Measurements from ENCODE around the gene CCDC57. TPM values are rescaled to one million over a fixed set of nuclear protein-coding genes. Genes with fewer than 3 reads are reported as not detected.

The CCDC57 gene
- total RNA-seq, 1 experiment from 2014 or later: 31.0 TPM

- Mint-ChIP-seq H3K36me3 (ENCODE audit: insufficient read depth, unreplicated experiment) (no peaks in the 10 kb centered on the region), H3K9me3 (ENCODE audit: unreplicated experiment) (no peaks in the 10 kb centered on the region), H3K27ac (ENCODE audit: unreplicated experiment) (no peak overlapping the region), H3K4me3 (ENCODE audit: unreplicated experiment) (no peak overlapping the region), H3K27me3 (ENCODE audit: insufficient read depth, unreplicated experiment) (no peaks in the 10 kb centered on the region), H3K4me1 (ENCODE audit: low read depth, unreplicated experiment) (peaks cover 15% of the 10 kb centered on the region)
- no peaks in the 10 kb centered on the region for H3K27me3 ChIP-seq (replicated peaks; ENCODE audit: control insufficient read depth, insufficient read depth, low read length)
- no peak for TF ChIP-seq CTCF (IDR thresholded peaks at IDR 0.05; ENCODE audit: insufficient read depth in 1 of 2, low read depth in 1 of 2, low read length in 1 of 2, severe bottlenecking in 1 of 2, unreplicated experiment in 1 of 2)
- peaks cover 16% of the 10 kb centered on the region for H3K4me1 ChIP-seq
- CTCF ChIA-PET: interaction anchor here (0.5 kb wide), 1 partner anchor 375 kb away, joined by 3 read pairs; no protein-coding TSS in a partner anchor
- no peak overlapping the region for H3K4me3 ChIP-seq (ENCODE audit: low read depth, low read length)
- POLR2A ChIA-PET: no interaction called here
- DNase-seq: no peak
- peaks cover 2% of the 10 kb centered on the region; the same call in 1 of the 2 replicates for H3K36me3 ChIP-seq (ENCODE audit: control insufficient read depth, insufficient read depth, low read length)
- H3K9me3 ChIP-seq: no peaks in the 10 kb centered on the region
- intact Hi-C loops (cut with micrococcal nuclease; ENCODE audit: unreplicated experiment): no loop called here
- no TSS peak for BruUV-seq (replicated peaks)
Observed at GRCh38 chr17:82179412-82179811, 33.2 kb downstream of the CCDC57 start.

DNA sequence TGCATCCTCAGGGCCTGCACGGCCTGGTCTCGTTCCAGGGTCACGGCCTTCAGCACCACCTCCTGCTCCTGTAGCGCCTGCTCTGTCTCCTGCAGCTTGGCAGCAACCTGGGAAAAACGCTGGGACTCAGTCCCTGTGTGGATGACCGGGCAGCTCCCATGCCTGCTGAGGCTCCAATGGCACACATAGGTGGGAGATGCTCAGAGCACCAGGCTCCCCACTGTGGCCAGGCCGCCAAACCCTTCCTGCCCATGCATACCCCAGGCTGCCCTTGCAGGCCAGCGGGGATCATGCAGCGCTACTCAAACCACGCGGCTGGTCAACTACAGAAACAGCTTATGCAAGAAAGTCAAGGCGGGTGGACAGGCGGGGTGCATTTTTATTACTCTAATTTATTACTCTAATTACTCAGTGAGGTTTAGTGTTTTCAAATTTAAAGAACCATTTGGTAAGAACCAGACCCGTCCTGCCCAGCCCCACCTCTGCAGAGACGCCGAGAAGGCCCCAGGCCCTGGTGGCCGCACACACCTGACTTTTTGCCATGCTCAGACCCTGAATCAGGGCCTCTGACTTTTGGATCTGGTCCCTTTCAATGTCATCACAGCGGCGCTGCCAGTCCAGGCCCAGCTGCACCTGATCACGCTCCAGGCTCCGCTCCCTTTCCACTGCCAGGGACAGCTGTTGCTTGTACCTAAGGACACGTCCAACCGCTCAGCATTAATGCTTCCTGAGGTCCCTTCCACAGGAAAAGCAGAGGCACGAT, 34.0 kb downstream of the CCDC57 start:
- Mint-ChIP-seq H3K9me3 (ENCODE audit: unreplicated experiment) (no peaks in the 10 kb centered on the region), H3K27ac (ENCODE audit: unreplicated experiment) (no peak overlapping the region), H3K4me1 (ENCODE audit: low read depth, unreplicated experiment) (peaks cover 22% of the 10 kb centered on the region), H3K4me3 (ENCODE audit: unreplicated experiment) (no peak overlapping the region), H3K36me3 (ENCODE audit: insufficient read depth, unreplicated experiment) (no peaks in the 10 kb centered on the region), H3K27me3 (ENCODE audit: insufficient read depth, unreplicated experiment) (no peaks in the 10 kb centered on the region)
- Histone ChIP-seq H3K36me3 (ENCODE audit: control insufficient read depth, insufficient read depth, low read length) (peaks cover 2% of the 10 kb centered on the region; the same call in 1 of the 2 replicates), H3K4me1 (peaks cover 23% of the 10 kb centered on the region), H3K27me3 (replicated peaks; ENCODE audit: control insufficient read depth, insufficient read depth, low read length) (no peaks in the 10 kb centered on the region), H3K4me3 (ENCODE audit: low read depth, low read length) (no peak overlapping the region), H3K9me3 (no peaks in the 10 kb centered on the region)
- POLR2A ChIA-PET: no interaction called here
- TF ChIP-seq CTCF (IDR thresholded peaks at IDR 0.05; ENCODE audit: insufficient read depth in 1 of 2, low read depth in 1 of 2, low read length in 1 of 2, severe bottlenecking in 1 of 2, unreplicated experiment in 1 of 2): no peak
- no peak for DNase-seq
- CTCF ChIA-PET: interaction anchor here (0.5 kb wide), 1 partner anchor 376 kb away, joined by 3 read pairs; no protein-coding TSS in a partner anchor
- no TSS peak for BruUV-seq (replicated peaks)
- intact Hi-C loops (cut with micrococcal nuclease; ENCODE audit: unreplicated experiment): no loop called here

GRCh38 chr17:82177761-82178498, 34.7 kb downstream of the CCDC57 start:
- Histone ChIP-seq H3K36me3 (ENCODE audit: control insufficient read depth, insufficient read depth, low read length) (peaks cover 2% of the 10 kb centered on the region; the same call in 1 of the 2 replicates), H3K4me1 (peaks cover 27% of the 10 kb centered on the region), H3K4me3 (ENCODE audit: low read depth, low read length) (no peak overlapping the region), H3K9me3 (no peaks in the 10 kb centered on the region), H3K27me3 (replicated peaks; ENCODE audit: control insufficient read depth, insufficient read depth, low read length) (no peaks in the 10 kb centered on the region)
- H3K27me3 Mint-ChIP-seq (ENCODE audit: insufficient read depth, unreplicated experiment): no peaks in the 10 kb centered on the region
- H3K9me3 Mint-ChIP-seq (ENCODE audit: unreplicated experiment): no peaks in the 10 kb centered on the region
- no peaks in the 10 kb centered on the region for H3K36me3 Mint-ChIP-seq (ENCODE audit: insufficient read depth, unreplicated experiment)
- intact Hi-C loops (cut with micrococcal nuclease; ENCODE audit: unreplicated experiment): no loop called here
- CTCF ChIA-PET: no interaction called here
- H3K4me3 Mint-ChIP-seq (ENCODE audit: unreplicated experiment): no peak overlapping the region
- no peak for TF ChIP-seq CTCF (IDR thresholded peaks at IDR 0.05; ENCODE audit: insufficient read depth in 1 of 2, low read depth in 1 of 2, low read length in 1 of 2, severe bottlenecking in 1 of 2, unreplicated experiment in 1 of 2)
- no peak for DNase-seq
- no peak overlapping the region for H3K27ac Mint-ChIP-seq (ENCODE audit: unreplicated experiment)
- BruUV-seq (replicated peaks): no TSS peak
- POLR2A ChIA-PET: no interaction called here
- H3K4me1 Mint-ChIP-seq (ENCODE audit: low read depth, unreplicated experiment): peaks cover 30% of the 10 kb centered on the region
